C4-2B (cell line): ENCODE measurements around the gene PPP1R3C.

ENCODE experiments used
- H3K27ac ChIP-seq: fragments of 450-650 bp; 2 replicates; pipeline ENCODE4 v1.5.1; 2017
- CTCF ChIP-seq: fragments of 450-650 bp; conservative IDR thresholded peaks from 2 replicates; pipeline ENCODE4 v1.5.1; 2017; ENCODE audit warnings: mild to moderate bottlenecking
- ZFX ChIP-seq: fragments of 450-650 bp; IDR thresholded peaks from 2 replicates; pipeline ENCODE4 v1.6.1; 2017

The PPP1R3C gene

GRCh38 chr10:91579329-91579985 is 53.4 kb downstream of the PPP1R3C start:
- no peak for TF ChIP-seq ZFX
- TF ChIP-seq CTCF, result no peak
- H3K27ac ChIP-seq, result no peak overlapping the region
